ENCODE measurements around the gene VWA7.

Gene VWA7

DNA sequence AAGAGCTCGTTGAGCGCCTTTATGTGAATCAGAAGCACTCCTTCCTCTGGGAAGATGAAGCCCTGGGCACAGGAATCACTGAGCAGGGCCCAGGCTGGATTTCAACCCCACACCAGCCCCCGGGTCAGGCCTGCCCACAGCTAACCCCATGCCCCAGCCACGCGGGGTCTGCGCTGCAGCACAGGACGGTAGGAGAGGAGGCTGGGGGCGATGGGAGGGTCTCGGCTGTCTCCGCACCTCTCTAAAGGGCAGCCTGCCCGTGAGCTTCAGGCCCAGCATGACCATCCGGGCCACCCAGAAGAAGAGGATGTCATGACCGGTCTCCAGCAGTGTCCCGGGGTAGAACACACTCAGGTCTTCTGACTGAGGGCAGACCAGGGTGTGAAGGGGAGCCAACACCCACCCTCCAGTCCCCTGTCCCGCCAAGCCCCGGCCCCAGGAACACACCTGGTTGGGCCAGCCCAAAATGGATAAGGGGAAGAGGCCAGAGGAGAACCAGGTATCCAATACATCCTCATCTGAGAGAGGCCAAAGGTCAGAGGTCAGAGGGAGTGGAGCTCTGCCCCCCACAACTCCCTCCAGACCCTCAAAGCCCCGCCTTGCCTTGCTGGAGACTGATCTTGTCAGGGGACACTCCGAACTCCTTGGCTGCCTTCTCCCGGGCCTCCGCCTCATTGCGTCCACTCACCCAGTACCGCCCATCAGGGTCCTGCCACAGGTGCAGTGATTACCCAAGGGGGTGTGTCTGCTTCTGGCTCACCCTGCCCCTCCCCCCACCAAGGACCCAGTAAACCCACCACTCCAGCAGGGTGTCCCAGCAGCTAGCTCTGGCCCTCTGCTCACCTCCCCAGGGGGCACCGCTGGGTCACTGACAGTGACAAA lies 4.4 kb upstream of the VWA7 start:
- TF ChIP-seq, protein P1, sequence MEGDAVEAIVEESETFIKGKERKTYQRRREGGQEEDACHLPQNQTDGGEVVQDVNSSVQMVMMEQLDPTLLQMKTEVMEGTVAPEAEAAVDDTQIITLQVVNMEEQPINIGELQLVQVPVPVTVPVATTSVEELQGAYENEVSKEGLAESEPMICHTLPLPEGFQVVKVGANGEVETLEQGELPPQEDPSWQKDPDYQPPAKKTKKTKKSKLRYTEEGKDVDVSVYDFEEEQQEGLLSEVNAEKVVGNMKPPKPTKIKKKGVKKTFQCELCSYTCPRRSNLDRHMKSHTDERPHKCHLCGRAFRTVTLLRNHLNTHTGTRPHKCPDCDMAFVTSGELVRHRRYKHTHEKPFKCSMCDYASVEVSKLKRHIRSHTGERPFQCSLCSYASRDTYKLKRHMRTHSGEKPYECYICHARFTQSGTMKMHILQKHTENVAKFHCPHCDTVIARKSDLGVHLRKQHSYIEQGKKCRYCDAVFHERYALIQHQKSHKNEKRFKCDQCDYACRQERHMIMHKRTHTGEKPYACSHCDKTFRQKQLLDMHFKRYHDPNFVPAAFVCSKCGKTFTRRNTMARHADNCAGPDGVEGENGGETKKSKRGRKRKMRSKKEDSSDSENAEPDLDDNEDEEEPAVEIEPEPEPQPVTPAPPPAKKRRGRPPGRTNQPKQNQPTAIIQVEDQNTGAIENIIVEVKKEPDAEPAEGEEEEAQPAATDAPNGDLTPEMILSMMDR (IDR thresholded peaks at IDR 0.05), result no peak
- TF ChIP-seq ZFX (IDR thresholded peaks at IDR 0.05; ENCODE audit: borderline replicate concordance), result no peak
- H3K27ac ChIP-seq, result no peak overlapping the region

DNA sequence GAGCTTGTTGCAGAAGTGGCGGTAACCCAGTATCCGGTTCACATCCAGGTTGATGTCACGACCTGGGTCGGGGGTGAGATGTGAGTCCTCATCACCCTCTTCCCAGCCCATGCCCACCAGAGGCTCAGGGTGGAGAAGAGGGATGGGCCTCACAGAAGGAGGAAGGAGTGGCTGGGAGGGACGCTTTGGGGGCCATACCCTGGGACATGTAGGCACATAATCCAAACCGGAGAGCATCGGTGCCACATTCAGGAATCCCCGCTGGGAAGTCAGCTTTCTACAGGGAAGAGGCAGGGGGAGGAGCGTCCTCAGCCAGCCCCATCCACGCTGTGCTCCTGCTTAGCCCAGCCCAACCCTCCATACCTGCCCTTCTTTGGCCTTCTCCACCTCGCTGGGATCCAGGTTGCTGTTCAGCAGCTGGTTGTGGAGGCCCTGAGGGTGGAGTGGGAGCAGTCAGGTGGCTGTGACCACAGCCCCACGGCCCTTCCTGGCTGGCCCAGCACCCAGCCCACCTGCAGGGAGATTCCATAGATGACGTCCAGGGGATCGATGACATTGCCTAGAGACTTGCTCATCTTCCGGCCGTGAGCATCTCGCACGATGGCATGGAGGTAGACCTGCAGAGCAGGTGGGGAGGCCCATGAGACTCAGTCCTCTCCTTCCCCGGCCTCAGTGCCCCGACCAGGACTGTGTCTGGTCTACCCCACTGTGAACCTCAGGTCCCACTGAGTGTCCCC lies 3.5 kb upstream of the VWA7 start:
- no peak for TF ChIP-seq ZFX (IDR thresholded peaks at IDR 0.05; ENCODE audit: borderline replicate concordance)
- TF ChIP-seq, protein P1 (IDR thresholded peaks at IDR 0.05), result no peak
- H3K27ac ChIP-seq, result no peak overlapping the region

DNA sequence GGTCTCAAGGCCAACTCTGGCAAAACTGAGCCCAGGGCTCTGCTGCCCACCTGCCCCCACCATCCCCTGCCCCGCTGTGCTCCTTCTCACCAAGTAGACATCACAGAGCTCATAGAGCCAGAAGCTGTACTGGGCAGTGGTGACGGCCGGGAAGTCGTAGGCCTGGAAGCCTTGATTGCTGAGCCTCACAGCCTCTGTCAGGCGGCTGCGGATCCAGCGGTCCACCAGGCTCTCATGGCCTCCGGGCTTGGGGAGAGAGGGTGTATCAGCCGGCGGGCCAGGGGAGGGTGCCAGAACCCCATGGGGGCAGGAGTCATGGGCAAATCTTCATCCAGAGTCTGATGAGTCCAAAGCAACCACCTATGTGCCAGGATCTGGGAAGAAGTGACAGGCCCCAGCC lies 2.8 kb upstream of the VWA7 start:
- TF ChIP-seq, protein P1 (IDR thresholded peaks at IDR 0.05), result no peak
- TF ChIP-seq ZFX (IDR thresholded peaks at IDR 0.05; ENCODE audit: borderline replicate concordance), result no peak
- H3K27ac ChIP-seq, result no peak overlapping the region

DNA sequence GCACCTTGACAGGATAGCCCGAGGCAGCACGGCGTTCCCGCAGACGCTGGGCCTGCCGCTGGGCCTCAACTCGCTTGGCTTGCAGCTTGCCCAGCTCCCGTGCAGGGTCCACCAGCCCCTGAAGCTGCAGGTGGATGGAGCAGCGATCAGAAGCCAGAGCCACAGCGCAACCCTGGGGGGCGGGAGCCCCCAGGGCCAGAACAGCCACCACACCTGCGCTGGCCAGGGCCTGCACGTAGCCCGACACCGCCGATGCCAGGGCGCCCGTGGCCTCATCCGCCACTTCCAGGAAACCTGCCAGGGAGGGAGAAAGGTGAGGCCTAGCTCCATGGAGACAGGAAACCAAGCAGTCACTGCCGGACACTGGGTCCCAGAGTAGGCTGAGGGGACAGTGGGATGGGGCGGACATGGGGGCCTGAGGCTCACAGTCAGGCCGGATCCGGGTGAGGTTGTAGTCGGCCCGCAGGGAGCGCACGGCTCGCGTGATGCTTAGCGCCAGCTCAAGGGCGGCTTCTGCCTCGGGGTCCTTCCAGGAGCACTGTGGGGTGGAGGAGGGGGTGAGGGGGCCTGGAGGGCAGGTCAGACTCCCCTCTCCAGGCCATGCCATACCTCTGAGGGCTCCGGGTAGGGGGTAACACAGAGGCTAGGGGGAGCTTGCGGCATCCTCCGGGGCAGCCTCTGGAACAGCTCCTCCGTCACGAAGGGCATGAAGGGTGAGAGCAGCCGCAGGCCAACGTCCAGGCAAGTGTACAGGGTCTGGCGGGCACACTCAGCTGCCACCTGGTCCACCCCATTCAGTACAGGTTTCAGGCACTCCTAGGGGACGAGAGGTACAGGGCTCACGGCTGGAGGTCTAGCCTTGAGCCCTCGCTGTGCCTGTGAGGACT lies 2.1 kb upstream of the VWA7 start:
- TF ChIP-seq, protein P1 (IDR thresholded peaks at IDR 0.05), result no peak
- no peak for TF ChIP-seq ZFX (IDR thresholded peaks at IDR 0.05; ENCODE audit: borderline replicate concordance)
- 0 out of 2 replicates have a peak overlapping the region, but pooled peaks have one; percentile 81 for H3K27ac ChIP-seq

DNA sequence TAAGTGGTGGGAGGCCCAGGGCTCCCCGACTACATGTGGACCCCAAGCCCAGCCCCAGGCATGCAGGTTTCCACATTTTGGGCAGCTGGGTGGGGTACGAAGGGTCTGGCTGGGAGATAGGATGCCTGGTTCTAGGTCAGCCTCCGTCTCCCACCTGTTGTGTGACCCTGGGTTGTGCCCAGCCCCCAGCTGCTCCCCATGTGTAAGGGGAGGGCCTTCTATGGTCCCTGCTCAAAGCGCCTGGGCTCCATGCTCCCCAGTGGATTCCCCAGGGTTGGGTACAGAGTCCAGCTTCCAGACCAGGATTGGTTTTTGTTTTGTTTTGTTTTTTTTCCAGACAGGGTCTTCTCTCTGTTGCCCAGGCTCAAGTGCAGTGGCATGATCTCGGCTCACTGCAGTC lies 1.1 kb upstream of the VWA7 start:
- peak overlapping the region; percentile 81 for H3K27ac ChIP-seq
- TF ChIP-seq, protein P1 (IDR thresholded peaks at IDR 0.05), result no peak

DNA sequence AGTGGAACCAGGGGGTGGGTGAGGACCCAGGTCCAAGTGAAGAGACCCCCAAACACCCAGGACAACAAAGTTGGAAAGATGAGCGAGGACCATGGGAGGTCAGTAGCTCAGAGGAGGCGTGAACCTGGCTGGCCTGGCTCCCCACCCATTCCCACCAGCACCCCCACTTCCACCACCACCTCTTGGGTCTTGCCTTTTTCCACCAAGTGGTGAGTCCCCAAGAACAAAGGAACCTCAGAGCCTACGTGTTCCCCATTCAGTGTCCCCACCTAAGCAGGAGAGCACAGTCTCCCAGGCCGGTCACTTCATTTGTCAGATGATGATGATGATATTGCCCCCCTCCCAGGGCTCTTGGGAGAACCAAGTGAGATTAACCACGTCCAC lies 531 bp upstream of the VWA7 start:
- TF ChIP-seq, protein P1 (IDR thresholded peaks at IDR 0.05), result no peak
- no peak for TF ChIP-seq ZFX (IDR thresholded peaks at IDR 0.05; ENCODE audit: borderline replicate concordance)

More for the DNA sequence above, 531 bp upstream of the VWA7 start:
- peak overlapping the region; percentile 81 for H3K27ac ChIP-seq

All from 22Rv1 (cell line).